SK-N-SH (cell line): Measurements from ENCODE around the gene PTGFR.

ENCODE experiments used
- CHD2 ChIP-seq: fragments of 150-350 bp; IDR thresholded peaks from 2 replicates; pipeline ENCODE4 v1.6.1; 2018; ENCODE audit warnings: low read length; ENCODE audit not compliant: partially characterized antibody
- EP300 ChIP-seq, 2 experiments: IDR thresholded peaks; 2 replicates each; pipeline versions ENCODE4 v1.4.0 to v1.6.1; 2012; ENCODE audit warnings: borderline replicate concordance in 1 of 2, low read depth in 1 of 2, low read length in 1 of 2
- EZH2phosphoT487 ChIP-seq: fragments of 200-600 bp; sonication (generic); IDR thresholded peaks from 2 replicates; pipeline ENCODE4 v1.6.1; 2017; ENCODE audit warnings: low read depth, mixed run types, mild to moderate bottlenecking, antibody characterized with exemption, moderate library complexity, borderline replicate concordance
- FOXJ3 ChIP-seq: sonication (generic); formaldehyde crosslinking; IDR thresholded peaks from 2 replicates; pipeline ENCODE4 v1.5.1; 2020; ENCODE audit warnings: mild to moderate bottlenecking, missing genetic modification reagents
- JUND ChIP-seq: IDR thresholded peaks from 2 replicates; pipeline ENCODE4 v1.4.0; 2012
- RFX5 ChIP-seq: IDR thresholded peaks from 2 replicates; pipeline ENCODE4 v1.6.1; 2012; ENCODE audit warnings: mild to moderate bottlenecking, improper control_type of control experiment, low read length
- TCF12 ChIP-seq: IDR thresholded peaks from 2 replicates; pipeline ENCODE4 v1.4.0; 2012
- YY1 ChIP-seq: IDR thresholded peaks from 2 replicates; pipeline ENCODE4 v1.4.0; 2012; ENCODE audit warnings: low read depth, mild to moderate bottlenecking
- TF ChIP-seq, protein P1 (sequence below): fragments of 200-600 bp; sonication (generic); IDR thresholded peaks from 2 replicates; pipeline ENCODE4 v1.6.1; 2017; ENCODE audit warnings: antibody characterized with exemption, mild to moderate bottlenecking, moderate library complexity
- TF ChIP-seq, protein P2 (sequence below): IDR thresholded peaks from 2 replicates; pipeline ENCODE4; 2012
- TF ChIP-seq, protein P3 (sequence below): IDR thresholded peaks from 2 replicates; pipeline ENCODE4 v1.6.1; 2012; ENCODE audit warnings: mild to moderate bottlenecking, low read depth, low read length, moderate library complexity

DNA sequence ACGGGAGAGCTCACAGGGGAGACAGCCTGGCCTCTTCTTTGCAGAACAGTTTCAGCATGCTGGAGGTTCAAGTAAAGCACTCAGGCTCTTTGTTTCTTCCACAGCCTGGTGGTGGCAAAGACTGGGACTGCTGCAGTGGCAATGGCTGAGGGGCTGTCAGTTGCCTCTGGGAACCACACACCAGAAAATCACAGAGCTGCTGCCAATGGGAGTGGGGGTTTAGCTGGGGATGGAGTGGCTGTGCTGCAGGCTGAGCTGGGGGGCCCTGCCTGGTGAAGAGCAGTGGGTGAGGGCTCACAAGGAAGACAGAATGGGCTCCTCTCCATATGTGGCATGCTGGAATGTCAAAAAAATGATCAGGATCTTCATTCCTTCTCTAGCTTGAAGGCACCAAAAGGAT is 25.6 kb upstream of the PTGFR start:
- TF ChIP-seq YY1 (no peak), RFX5 (no peak), EP300 (IDR thresholded peaks at IDR 0.05; ENCODE audit: borderline replicate concordance in 1 of 2, low read depth in 1 of 2, low read length in 1 of 2) (no peak), CHD2 (no peak), JUND (no peak), EZH2phosphoT487 (no peak), TCF12 (no peak), FOXJ3 (no peak)
- TF ChIP-seq, protein P1, sequence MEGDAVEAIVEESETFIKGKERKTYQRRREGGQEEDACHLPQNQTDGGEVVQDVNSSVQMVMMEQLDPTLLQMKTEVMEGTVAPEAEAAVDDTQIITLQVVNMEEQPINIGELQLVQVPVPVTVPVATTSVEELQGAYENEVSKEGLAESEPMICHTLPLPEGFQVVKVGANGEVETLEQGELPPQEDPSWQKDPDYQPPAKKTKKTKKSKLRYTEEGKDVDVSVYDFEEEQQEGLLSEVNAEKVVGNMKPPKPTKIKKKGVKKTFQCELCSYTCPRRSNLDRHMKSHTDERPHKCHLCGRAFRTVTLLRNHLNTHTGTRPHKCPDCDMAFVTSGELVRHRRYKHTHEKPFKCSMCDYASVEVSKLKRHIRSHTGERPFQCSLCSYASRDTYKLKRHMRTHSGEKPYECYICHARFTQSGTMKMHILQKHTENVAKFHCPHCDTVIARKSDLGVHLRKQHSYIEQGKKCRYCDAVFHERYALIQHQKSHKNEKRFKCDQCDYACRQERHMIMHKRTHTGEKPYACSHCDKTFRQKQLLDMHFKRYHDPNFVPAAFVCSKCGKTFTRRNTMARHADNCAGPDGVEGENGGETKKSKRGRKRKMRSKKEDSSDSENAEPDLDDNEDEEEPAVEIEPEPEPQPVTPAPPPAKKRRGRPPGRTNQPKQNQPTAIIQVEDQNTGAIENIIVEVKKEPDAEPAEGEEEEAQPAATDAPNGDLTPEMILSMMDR = no peak
- TF ChIP-seq, protein P2, sequence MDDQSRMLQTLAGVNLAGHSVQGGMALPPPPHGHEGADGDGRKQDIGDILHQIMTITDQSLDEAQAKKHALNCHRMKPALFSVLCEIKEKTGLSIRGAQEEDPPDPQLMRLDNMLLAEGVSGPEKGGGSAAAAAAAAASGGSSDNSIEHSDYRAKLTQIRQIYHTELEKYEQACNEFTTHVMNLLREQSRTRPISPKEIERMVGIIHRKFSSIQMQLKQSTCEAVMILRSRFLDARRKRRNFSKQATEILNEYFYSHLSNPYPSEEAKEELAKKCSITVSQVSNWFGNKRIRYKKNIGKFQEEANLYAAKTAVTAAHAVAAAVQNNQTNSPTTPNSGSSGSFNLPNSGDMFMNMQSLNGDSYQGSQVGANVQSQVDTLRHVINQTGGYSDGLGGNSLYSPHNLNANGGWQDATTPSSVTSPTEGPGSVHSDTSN = no peak
- TF ChIP-seq, protein P3, sequence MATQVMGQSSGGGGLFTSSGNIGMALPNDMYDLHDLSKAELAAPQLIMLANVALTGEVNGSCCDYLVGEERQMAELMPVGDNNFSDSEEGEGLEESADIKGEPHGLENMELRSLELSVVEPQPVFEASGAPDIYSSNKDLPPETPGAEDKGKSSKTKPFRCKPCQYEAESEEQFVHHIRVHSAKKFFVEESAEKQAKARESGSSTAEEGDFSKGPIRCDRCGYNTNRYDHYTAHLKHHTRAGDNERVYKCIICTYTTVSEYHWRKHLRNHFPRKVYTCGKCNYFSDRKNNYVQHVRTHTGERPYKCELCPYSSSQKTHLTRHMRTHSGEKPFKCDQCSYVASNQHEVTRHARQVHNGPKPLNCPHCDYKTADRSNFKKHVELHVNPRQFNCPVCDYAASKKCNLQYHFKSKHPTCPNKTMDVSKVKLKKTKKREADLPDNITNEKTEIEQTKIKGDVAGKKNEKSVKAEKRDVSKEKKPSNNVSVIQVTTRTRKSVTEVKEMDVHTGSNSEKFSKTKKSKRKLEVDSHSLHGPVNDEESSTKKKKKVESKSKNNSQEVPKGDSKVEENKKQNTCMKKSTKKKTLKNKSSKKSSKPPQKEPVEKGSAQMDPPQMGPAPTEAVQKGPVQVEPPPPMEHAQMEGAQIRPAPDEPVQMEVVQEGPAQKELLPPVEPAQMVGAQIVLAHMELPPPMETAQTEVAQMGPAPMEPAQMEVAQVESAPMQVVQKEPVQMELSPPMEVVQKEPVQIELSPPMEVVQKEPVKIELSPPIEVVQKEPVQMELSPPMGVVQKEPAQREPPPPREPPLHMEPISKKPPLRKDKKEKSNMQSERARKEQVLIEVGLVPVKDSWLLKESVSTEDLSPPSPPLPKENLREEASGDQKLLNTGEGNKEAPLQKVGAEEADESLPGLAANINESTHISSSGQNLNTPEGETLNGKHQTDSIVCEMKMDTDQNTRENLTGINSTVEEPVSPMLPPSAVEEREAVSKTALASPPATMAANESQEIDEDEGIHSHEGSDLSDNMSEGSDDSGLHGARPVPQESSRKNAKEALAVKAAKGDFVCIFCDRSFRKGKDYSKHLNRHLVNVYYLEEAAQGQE = no peak
